A549 treated with GW870086 at 1 μM for 4 hours (cell line): ENCODE measurements around the gene SOWAHB. TPM values are rescaled to one million over a fixed set of nuclear protein-coding genes. Genes with fewer than 3 reads are reported as not detected.

Source experiments
- total RNA-seq: library from RNA; stranded (reverse); fragments of 200-300 nt; extraction: Qiagen RNA extraction; gene quantifications from 5 replicates; pipeline ENCODE4 v1.2.3, GENCODE V29; 2022; ENCODE audit warnings: low read depth

Gene SOWAHB
- not detected in 5 replicates for total RNA-seq

DNA sequence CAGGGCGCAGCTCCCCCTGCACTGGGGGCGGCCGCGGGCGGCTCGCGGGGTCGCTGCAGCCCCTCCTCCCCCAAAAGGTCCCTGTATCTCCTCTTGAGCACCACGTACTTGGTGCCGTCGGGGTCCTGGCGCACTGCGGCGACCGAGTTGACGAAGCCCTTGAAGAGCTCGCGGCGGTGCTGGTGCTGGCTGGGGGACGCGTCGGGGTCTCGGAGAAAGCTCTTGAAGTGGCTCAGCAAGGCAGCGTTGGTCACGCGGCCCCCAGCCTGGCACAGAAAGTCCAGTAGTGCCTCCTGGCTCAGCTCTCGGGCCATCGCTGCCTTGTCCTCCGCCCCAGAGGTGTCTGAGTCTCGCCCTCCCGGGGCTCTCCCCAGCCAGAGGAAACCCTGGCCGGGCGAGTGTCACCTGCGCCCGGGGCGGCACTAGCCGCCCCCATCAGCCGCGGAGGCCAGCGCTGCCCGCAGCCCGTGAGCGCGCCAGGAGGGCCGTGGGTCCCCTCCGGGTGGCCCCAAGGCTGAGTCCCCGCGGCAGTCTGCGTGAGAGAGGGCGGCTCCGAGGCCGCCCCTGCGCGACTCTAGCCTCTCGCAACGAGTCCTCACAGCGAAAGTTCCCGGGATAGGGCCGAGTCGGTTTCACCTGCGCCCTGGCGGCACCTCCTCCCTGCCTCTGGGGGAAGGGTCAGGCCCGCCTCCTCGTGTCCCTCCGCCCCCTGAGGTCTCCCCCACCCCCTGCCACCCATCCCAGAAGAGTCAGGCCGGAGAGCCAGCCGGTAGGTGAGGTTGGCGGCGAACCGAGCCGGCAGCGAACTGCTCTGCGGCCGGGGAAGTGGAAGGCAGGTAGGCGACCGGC, at the start of gene SOWAHB:
TSS of gene SOWAHB (minus strand) at position 609 of the 849 bp plus-strand sequence. CDS start at position 314, 295 bp downstream.

Other genes with a start within 250 kb of the SOWAHB start
- 25.5 to 38.5 TPM (median 36.8 TPM) in 5 replicates for gene SEPTIN11, start 51.6 kb upstream of the SOWAHB start, total RNA-seq
- 54.6 to 68.6 TPM (median 63.8 TPM) in 5 replicates for gene CCNI, start 177.8 kb upstream of the SOWAHB start, total RNA-seq